GM21367 (cell line): ENCODE measurements around the gene CSNK1A1.

Source experiments
- ATAC-seq: cut with Tn5 transposase; IDR thresholded peaks from one replicate; pipeline ENCODE4 v1.9.1; 2021; ENCODE audit not compliant: unreplicated experiment

Gene CSNK1A1

DNA sequence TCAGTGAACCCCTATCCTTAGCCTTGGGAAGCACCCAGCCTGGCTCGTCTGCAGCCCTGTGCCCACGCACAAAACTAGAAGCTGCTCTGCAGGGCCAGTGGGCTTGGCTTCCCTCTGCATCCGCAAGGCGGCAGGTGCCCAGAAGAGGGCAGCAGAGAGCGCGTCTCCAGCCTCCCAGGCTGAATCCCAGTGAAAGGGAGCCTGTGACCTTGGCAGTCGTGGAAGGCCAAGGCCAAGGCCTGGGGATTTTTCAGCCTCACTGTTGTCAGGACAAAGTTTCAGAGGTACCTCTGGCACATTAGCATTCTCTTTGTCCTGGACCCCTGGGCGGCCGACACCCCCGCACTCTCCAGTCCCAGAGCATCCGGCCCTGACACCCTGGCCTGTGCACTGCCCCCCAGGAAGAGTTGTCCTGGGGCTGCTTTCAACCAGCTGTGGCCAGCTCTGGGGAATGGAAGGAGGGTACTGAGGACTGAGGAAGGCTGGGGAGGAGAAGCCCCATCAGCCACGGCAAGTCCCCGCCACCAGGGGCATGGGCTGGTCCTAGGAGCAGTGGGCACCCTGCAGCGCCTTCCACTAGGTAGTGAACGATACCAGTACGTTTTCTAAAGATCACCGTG is 108.6 kb downstream of the CSNK1A1 start:
- no peak for ATAC-seq
